HFF-Myc (cell line): ENCODE results near the gene TP53RK.

Source experiments
- DNase-seq: peaks from one replicate; pipeline ENCODE4 v3.0.0-alpha.2; 2011; ENCODE audit warnings: low read depth; ENCODE audit errors: extremely low read depth
- H3K4me3 ChIP-seq: replicated peaks from 2 replicates; pipeline ENCODE4 v1.5.1; 2011; ENCODE audit warnings: low read depth, mild to moderate bottlenecking, control low read depth, low read length
- CTCF ChIP-seq: IDR thresholded peaks from 2 replicates; pipeline ENCODE4 v1.5.1; 2012; ENCODE audit warnings: mild to moderate bottlenecking, low read depth, low read length, control low read depth; ENCODE audit errors: missing control alignments

TP53RK gene

GRCh38 chr20:46642969-46643343 lies 46.3 kb downstream of the TP53RK start:
- no peak overlapping the region for H3K4me3 ChIP-seq
- no peak for DNase-seq
- TF ChIP-seq CTCF = no peak

DNA sequence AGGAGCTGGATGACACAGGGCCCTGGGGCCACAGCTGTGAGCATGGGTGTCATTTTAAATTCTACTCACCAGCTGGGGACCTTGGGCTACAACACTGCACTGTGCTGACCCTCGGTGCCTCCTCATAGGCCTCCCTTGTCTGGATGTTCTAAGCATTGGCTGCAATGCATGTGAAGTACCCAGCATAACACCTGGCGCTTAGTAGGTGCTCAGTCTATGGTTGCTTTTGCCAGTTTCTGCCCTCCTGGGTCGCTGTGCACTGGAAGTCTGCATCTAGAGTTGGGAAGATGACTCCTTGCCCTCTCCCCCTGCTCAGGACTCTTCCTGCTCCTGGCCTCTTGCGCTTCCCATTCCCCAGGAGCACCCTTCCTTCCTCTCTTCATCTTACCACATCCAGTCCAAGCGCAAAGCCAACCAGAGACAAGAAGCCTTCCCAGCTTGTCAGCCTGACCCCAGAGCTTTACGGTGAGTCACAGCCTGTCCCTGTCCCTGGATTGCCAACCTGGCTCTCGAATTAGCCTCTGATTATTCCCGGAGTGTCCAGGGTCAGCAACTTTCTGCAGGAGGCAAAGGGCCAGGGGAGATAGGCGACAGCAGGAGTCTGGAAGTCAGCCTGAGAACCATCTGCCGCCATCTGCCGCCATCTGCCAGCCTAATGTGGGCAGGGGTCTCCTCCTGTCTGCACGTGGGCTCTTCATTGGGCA lies 46.8 kb downstream of the TP53RK start:
- no peak overlapping the region for H3K4me3 ChIP-seq
- DNase-seq = no peak
- no peak for TF ChIP-seq CTCF

DNA sequence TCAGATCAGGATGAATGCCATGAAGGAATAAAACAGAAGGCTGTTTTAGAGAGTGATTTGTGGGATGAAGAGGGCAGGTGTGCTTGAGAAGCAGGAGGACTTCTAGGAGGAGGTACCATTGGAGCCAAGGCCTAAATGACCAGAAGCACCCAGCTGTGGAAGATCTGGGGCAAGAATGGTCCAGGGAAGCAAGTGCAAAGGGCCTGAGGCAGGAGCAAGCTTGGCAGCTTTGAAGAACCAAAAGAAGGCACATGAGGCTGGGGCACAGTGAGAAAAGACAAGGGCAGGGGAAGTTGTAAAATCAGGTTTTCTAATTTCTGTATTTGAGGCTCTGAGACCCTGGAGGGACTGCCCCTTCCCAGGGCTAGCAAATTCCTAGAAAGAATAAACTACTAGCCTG lies 47.8 kb downstream of the TP53RK start:
- DNase-seq = no peak
- no peak overlapping the region for H3K4me3 ChIP-seq
- TF ChIP-seq CTCF = no peak

- TF ChIP-seq CTCF = no peak
- H3K4me3 ChIP-seq = no peak overlapping the region
- DNase-seq = no peak
Measured at GRCh38 chr20:46640536-46641311, 48.5 kb downstream of the TP53RK start.

DNA sequence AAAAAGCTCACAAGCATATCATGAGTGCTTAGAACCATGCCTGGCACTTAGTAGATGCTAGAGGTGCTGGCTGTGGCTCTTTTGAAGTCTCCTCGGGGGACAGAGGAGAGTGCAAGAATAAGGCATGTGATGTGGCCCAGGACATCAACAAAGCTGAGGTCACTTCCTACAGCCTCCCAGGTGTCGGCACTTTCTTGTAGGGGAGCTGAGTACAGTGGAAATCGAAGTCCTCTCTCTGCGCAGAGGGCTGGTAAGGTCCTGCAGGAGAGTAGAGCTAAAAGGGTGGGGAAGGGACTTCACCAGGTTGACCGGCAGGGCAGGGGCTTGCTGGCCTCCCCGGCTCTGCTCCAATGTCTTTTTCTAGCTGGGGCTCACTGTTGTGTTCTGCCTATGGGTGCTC lies 49.2 kb downstream of the TP53RK start:
- no peak for TF ChIP-seq CTCF
- no peak for DNase-seq
- H3K4me3 ChIP-seq = no peak overlapping the region

GRCh38 chr20:46639587-46639986 lies 49.7 kb downstream of the TP53RK start:
- no peak for DNase-seq
- no peak for TF ChIP-seq CTCF
- H3K4me3 ChIP-seq = no peak overlapping the region

DNA sequence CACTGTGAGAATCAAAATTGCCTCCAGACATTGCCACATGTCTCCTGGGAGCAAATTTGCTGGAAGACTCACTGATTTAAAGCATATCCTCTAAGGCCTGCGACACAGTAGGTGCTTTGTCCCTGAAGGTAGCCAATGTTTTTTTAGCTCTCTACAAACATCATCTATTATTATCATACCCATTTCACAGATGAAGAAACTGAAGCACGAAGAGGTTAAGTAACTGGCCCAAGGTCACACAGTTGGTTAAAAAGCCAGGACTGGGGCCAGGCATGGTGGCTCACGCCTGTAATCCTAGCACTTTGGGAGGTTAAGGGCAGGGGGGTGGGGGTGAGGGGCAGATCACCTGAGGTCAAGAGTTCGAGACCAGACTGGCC lies 50.4 kb downstream of the TP53RK start:
- H3K4me3 ChIP-seq = no peak overlapping the region
- no peak for DNase-seq

More for the DNA sequence above, 50.4 kb downstream of the TP53RK start:
- TF ChIP-seq CTCF = no peak
